AML-193 (cell line): ENCODE results near the gene TULP4.

Experiments
- DNase-seq, 2 experiments: peaks; one replicate each; lab custom pipeline; 2025; lab: John Stamatoyannopoulos, UW

The TULP4 gene

GRCh38 chr6:158312165-158312564 lies at the start of gene TULP4:
Gene TULP4 (plus strand): TSS chr6:158312465. CDS start chr6:158314017, 1,552 bp downstream.
- no peak for DNase-seq

GRCh38 chr6:158262755-158263154 lies 49.5 kb upstream of the TULP4 start:
- DNase-seq: no peak

- DNase-seq: no peak
Observed at GRCh38 chr6:158264180-158264579, 48.1 kb upstream of the TULP4 start.

- DNase-seq: no peak
Observed at GRCh38 chr6:158266131-158266530, 46.1 kb upstream of the TULP4 start.

GRCh38 chr6:158268361-158269147 lies 43.7 kb upstream of the TULP4 start:
- no peak for DNase-seq

GRCh38 chr6:158269657-158270056 lies 42.6 kb upstream of the TULP4 start:
- DNase-seq: no peak

- no peak for DNase-seq
Observed at GRCh38 chr6:158270389-158271127, 41.7 kb upstream of the TULP4 start.

GRCh38 chr6:158272324-158272723 lies 39.9 kb upstream of the TULP4 start:
- DNase-seq: no peak

GRCh38 chr6:158278004-158278403 lies 34.3 kb upstream of the TULP4 start:
- no peak for DNase-seq

GRCh38 chr6:158279615-158280014 lies 32.6 kb upstream of the TULP4 start:
- DNase-seq: no peak

GRCh38 chr6:158283304-158283980 lies 28.8 kb upstream of the TULP4 start:
- no peak for DNase-seq

GRCh38 chr6:158284007-158284875 lies 28.0 kb upstream of the TULP4 start:
- no peak for DNase-seq

- DNase-seq: no peak
Observed at GRCh38 chr6:158284876-158285655, 27.2 kb upstream of the TULP4 start.

- no peak for DNase-seq
Observed at GRCh38 chr6:158285656-158286021, 26.6 kb upstream of the TULP4 start.

- DNase-seq: no peak
Observed at GRCh38 chr6:158286413-158286812, 25.9 kb upstream of the TULP4 start.

GRCh38 chr6:158287047-158287446 lies 25.2 kb upstream of the TULP4 start:
- no peak for DNase-seq

GRCh38 chr6:158290040-158290439 lies 22.2 kb upstream of the TULP4 start:
- DNase-seq: no peak

GRCh38 chr6:158290659-158291058 lies 21.6 kb upstream of the TULP4 start:
- no peak for DNase-seq

- no peak for DNase-seq
Observed at GRCh38 chr6:158292016-158292415, 20.2 kb upstream of the TULP4 start.

- no peak for DNase-seq
Observed at GRCh38 chr6:158293122-158293521, 19.1 kb upstream of the TULP4 start.
